CD4-positive, alpha-beta T cell treated with Interleukin-10 for 1 hour (primary cell): ENCODE data around the gene ADGRE1.

Experiments
- DNase-seq: peaks from one replicate; pipeline ENCODE4 v3.0.0-alpha.2; 2020

ADGRE1 gene

GRCh38 chr19:6963244-6963852, 76.0 kb downstream of the ADGRE1 start:
- no peak for DNase-seq

- peak; percentile 50 for DNase-seq
Measured at GRCh38 chr19:6963937-6964336, 76.6 kb downstream of the ADGRE1 start.

- DNase-seq, result no peak
Measured at GRCh38 chr19:6967967-6968366, 80.6 kb downstream of the ADGRE1 start.

GRCh38 chr19:6969490-6969889, 82.1 kb downstream of the ADGRE1 start:
- DNase-seq, result no peak

GRCh38 chr19:6970021-6970420, 82.6 kb downstream of the ADGRE1 start:
- no peak for DNase-seq

GRCh38 chr19:6970443-6970842, 83.1 kb downstream of the ADGRE1 start:
- DNase-seq, result no peak

GRCh38 chr19:6971366-6971765, 84.0 kb downstream of the ADGRE1 start:
- DNase-seq, result no peak

- no peak for DNase-seq
Measured at GRCh38 chr19:6976197-6976596, 88.8 kb downstream of the ADGRE1 start.

- DNase-seq, result no peak
Measured at GRCh38 chr19:6979399-6979798, 92.0 kb downstream of the ADGRE1 start.

GRCh38 chr19:6983448-6983847, 96.1 kb downstream of the ADGRE1 start:
- no peak for DNase-seq

GRCh38 chr19:6987850-6988249, 100.5 kb downstream of the ADGRE1 start:
- no peak for DNase-seq

- DNase-seq, result no peak
Measured at GRCh38 chr19:6988257-6988656, 100.9 kb downstream of the ADGRE1 start.
